Suprapubic skin (tissue), 4 donors: ENCODE data around the gene WDR5. TPM values are rescaled to one million over a fixed set of nuclear protein-coding genes. Genes with fewer than 3 reads are reported as not detected.

Experiments used
- DNase-seq, 2 donors: peaks; one replicate each; pipeline ENCODE4 v3.0.0-alpha.2; 2019; ENCODE audit warnings: low spot score in 2 of 2
- H3K27ac ChIP-seq: fragments of 200-600 bp; sonication (generic); one replicate; pipeline ENCODE4 v1.5.1; 2019
- H3K27me3 ChIP-seq: fragments of 200-600 bp; sonication (generic); one replicate; pipeline ENCODE4 v1.5.1; 2019
- H3K36me3 ChIP-seq: fragments of 200-600 bp; sonication (generic); one replicate; pipeline ENCODE4 v1.5.1; 2019
- H3K4me1 ChIP-seq: fragments of 200-600 bp; sonication (generic); one replicate; pipeline ENCODE4 v1.5.1; 2019
- H3K4me3 ChIP-seq: fragments of 200-600 bp; sonication (generic); one replicate; pipeline ENCODE4 v1.5.1; 2019; ENCODE audit warnings: mild to moderate bottlenecking
- H3K9me3 ChIP-seq: fragments of 200-600 bp; sonication (generic); one replicate; pipeline ENCODE4 v1.5.1; 2019
- CTCF ChIP-seq, 2 donors: fragments of 200-600 bp in 1 of 2; fragments of 450-650 bp in 1 of 2; sonication (generic) in 1 of 2; IDR thresholded peaks; one replicate each; pipeline ENCODE4 v1.5.1; 2016 to 2019; ENCODE audit warnings: antibody characterized with exemption in 2 of 2, mild to moderate bottlenecking in 1 of 2, moderate library complexity in 1 of 2
- EP300 ChIP-seq: sonication (generic); formaldehyde crosslinking; IDR thresholded peaks from one replicate; pipeline ENCODE4 v1.6.1; 2017; ENCODE audit warnings: antibody characterized with exemption
- POLR2A ChIP-seq, 2 donors: fragments of 450-650 bp; IDR thresholded peaks; one replicate each; pipeline ENCODE4 v1.6.1; 2017; ENCODE audit warnings: antibody characterized with exemption in 2 of 2, mild to moderate bottlenecking in 2 of 2, moderate library complexity in 2 of 2
- POLR2AphosphoS5 ChIP-seq, 3 donors: sonication (generic); formaldehyde crosslinking; IDR thresholded peaks; one replicate each; pipeline ENCODE4 v1.6.1; 2017; ENCODE audit warnings: antibody characterized with exemption in 3 of 3
- WGBS: methylation state at CpG from one replicate; pipeline ENCODE4 v1.1.5; 2018; 5-methylcytosine and 5-hydroxymethylcytosine counted together
- total RNA-seq, 4 donors: library from RNA; depleted of rRNA; stranded (reverse); fragments of >200 nt; gene quantifications; one replicate each; pipeline ENCODE4 v1.1.0, GENCODE V29; 2016

WDR5 gene
- total RNA-seq, 4 donors from 2014 or later, result 21.7 to 37.8 (median 26.5) TPM

DNA sequence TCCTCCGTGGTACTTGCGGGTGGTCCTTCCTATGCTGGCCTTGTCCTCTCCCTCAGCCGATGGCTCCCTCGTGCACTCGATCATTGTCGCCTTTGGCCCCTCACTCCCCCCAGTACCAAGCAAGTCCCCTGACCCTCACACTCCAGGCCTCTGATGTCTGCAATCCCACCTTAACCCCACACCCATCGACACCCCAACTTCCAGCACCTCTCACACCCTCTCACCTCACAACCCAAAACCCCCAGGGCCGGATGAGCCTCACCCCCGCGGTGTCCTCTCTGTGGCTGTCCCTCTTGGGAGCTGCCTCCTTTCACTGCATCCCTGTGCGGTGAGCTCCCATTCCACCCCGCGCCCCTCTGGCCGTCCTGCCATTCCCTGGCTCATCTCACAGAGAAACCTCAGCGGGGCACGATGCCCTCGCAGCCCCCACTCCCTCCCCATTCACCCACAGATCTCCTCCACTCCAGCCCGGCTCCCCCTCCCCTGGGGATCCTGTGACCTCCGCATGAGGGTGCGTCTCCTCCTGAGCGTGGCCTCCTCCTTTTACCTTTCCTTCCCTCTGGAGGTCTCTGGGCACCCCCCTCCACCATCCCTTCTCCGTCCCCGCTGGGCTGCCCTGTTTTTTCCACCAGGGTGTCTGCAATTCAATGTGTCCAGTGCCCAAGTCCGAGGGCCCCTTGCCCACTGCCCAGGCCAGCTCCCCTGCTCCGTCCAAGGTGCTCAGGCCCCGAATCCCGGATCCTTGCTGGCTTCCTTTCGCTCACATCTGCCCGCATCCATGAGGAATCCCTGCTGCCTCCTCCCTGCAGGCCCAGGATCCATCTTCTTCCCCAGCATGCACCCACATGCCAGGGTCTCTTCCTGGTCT is 44.3 kb downstream of the WDR5 start:
- Histone ChIP-seq H3K9me3 (no peaks in the 10 kb centered on the region), H3K27me3 (peaks cover 27% of the 10 kb centered on the region), H3K27ac (no peak overlapping the region), H3K4me3 (no peak overlapping the region), H3K36me3 (no peaks in the 10 kb centered on the region), H3K4me1 (peaks cover 24% of the 10 kb centered on the region)
- peak; percentile 55 to 74 for DNase-seq
- TF ChIP-seq CTCF (IDR thresholded peaks at IDR 0.05), result no peak
- WGBS, result 88% methylated on average over 29 of the region's 29 CpGs

DNA sequence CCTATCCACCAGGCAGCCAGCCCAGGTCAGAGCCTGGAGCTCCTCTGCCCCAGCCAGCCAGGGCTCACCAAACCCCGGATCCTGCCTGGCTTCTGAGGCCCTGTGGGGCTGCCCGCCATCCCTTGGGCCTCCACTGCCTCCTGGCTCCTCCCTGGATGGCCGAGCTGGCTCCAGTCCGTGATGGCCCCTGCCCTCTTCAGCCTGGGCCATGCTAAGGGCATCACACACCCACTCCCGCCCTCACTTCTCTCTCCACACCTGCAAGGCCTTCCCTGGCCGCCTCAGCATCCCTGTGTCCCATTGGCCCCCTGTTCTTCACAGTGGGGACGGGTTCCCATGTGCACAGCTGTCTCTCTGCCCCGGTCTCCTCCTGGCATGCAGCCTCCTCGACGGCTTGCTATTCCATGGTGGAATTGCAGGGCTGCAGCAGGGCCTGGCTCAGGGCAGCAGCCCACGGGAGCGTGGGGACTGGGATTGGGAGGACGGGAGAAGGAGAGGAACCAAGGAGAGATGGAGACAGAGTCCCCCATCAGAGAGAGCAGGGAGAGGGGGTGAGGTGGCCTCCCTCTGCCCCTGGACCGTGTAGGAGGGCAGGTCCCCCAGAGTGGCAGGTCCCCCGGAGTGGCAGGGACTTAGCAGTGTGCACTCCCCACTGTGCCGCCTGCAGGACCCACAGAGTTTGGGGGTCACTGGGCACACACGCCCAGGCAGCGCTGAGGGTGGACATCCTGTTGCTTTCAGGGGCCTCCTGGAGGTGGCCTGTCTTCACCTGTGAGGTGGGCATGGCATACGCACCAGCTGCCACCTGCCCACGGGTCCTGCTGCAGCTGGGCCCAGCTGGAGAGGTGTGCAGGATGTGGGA is 45.1 kb downstream of the WDR5 start:
- Histone ChIP-seq H3K27me3 (peaks cover 18% of the 10 kb centered on the region), H3K9me3 (no peaks in the 10 kb centered on the region), H3K4me1 (peaks cover 16% of the 10 kb centered on the region), H3K4me3 (no peak overlapping the region), H3K27ac (no peak overlapping the region), H3K36me3 (no peaks in the 10 kb centered on the region)
- peak; percentile 54 to 62 for DNase-seq
- 80% methylated on average over 14 of the region's 20 CpGs for WGBS
- TF ChIP-seq EP300 (no peak), CTCF (IDR thresholded peaks at IDR 0.05) (no peak), POLR2AphosphoS5 (IDR thresholded peaks at IDR 0.05) (no peak), POLR2A (IDR thresholded peaks at IDR 0.05) (no peak)

DNA sequence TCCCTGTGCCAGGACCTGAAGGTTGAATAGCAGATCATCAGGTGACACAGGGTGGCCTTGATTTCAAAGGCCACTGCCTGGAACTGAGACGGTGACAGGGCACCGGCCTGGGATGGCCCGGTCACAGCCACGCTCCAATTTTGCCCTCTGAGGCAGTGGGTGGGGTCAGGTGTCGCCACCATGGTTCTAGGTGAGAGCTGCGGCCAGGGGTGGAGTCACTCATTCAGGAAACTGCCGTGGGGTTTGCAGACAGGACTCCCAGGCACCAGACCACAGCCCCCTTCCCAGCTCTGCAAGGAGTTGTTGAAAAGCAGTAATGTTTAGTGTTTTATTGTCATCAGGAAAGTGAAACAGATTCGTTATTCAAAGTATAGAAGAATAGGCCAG is 45.8 kb downstream of the WDR5 start:
- peak; percentile 45 to 67 for DNase-seq
- Histone ChIP-seq H3K27ac (no peak overlapping the region), H3K4me1 (peaks cover 10% of the 10 kb centered on the region), H3K36me3 (no peaks in the 10 kb centered on the region), H3K27me3 (peaks cover 12% of the 10 kb centered on the region), H3K4me3 (no peak overlapping the region), H3K9me3 (no peaks in the 10 kb centered on the region)
- 85% methylated on average over 6 of the region's 8 CpGs for WGBS
- no peak for TF ChIP-seq POLR2AphosphoS5 (IDR thresholded peaks at IDR 0.05)
- TF ChIP-seq CTCF (IDR thresholded peaks at IDR 0.05), result no peak
- no peak for TF ChIP-seq EP300
- TF ChIP-seq POLR2A (IDR thresholded peaks at IDR 0.05), result no peak

DNA sequence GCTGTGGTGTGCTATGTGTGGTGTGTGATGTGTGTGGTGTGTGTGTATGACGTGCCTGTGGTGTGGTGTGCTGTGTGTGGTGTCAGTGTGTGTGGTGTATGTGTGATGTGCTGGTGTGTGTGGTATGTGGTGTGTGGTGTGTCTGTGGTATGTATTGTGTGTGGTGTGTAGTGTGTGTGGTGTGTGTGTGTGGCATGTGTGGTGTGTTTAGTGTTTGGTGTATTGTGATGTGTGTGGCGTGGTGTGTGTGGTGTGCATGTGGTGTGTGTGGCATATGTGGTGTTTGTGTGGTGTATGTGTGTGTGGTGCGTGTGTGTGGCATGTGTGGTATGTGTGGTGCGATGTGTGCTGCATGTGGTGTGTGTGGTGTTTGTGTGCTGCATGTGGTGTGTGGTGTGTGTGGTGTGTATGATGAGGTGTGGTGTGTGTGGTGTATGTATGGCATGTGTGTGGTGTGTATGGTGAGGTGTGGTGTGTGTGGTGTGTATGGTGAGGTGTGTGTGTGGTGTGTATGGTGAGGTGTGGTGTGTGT is 46.7 kb downstream of the WDR5 start:
- Histone ChIP-seq H3K9me3 (no peaks in the 10 kb centered on the region), H3K27me3 (peaks cover 10% of the 10 kb centered on the region), H3K4me1 (peaks cover 10% of the 10 kb centered on the region), H3K36me3 (no peaks in the 10 kb centered on the region), H3K4me3 (no peak overlapping the region), H3K27ac (no peak overlapping the region)
- TF ChIP-seq POLR2A (IDR thresholded peaks at IDR 0.05), result no peak
- peak in 1 of 2 donors; percentile 16 for TF ChIP-seq CTCF (IDR thresholded peaks at IDR 0.05)
- TF ChIP-seq POLR2AphosphoS5 (IDR thresholded peaks at IDR 0.05), result no peak
- no peak for TF ChIP-seq EP300
- DNase-seq, result peak in 1 of 2 donors; percentile 47
- 82% methylated on average over 4 of the region's 4 CpGs for WGBS
